Testis (tissue), 3 donors: Measurements from ENCODE around the gene RAPGEF5. TPM values are rescaled to one million over a fixed set of nuclear protein-coding genes. Genes with fewer than 3 reads are reported as not detected.

Experiments
- DNase-seq: peaks from one replicate; pipeline ENCODE4 v3.0.0-alpha.2; 2019
- H3K27ac ChIP-seq, 2 donors: fragments of 200-600 bp; sonication (generic); one replicate each; pipeline ENCODE4 v1.5.1; 2019
- H3K27me3 ChIP-seq: fragments of 200-600 bp; sonication (generic); one replicate; pipeline ENCODE4 v1.5.1; 2019
- H3K36me3 ChIP-seq: fragments of 200-600 bp; sonication (generic); one replicate; pipeline ENCODE4 v1.5.1; 2017; ENCODE audit warnings: low read depth; ENCODE audit errors: missing control alignments
- H3K4me1 ChIP-seq: fragments of 200-600 bp; sonication (generic); one replicate; pipeline ENCODE4 v1.5.1; 2019
- H3K4me3 ChIP-seq, 2 donors: fragments of 200-600 bp; sonication (generic); one replicate each; pipeline ENCODE4 v1.5.1; 2017 to 2019
- H3K9me3 ChIP-seq: fragments of 200-600 bp; sonication (generic); one replicate; pipeline ENCODE4 v1.5.1; 2017
- POLR2A ChIP-seq: fragments of 450-650 bp; IDR thresholded peaks from one replicate; pipeline ENCODE4 v1.6.1; 2017; ENCODE audit warnings: antibody characterized with exemption, mild to moderate bottlenecking, moderate library complexity
- WGBS, 2 donors: methylation state at CpG; one replicate each; pipeline ENCODE4 v1.1.5; 2018; 5-methylcytosine and 5-hydroxymethylcytosine counted together
- intact Hi-C: fragments of 100-400 bp; cut with DNase I; formaldehyde crosslinking; loops from one replicate; pipeline ENCODE4 v1.15.1; 2023; ENCODE audit warnings: low total_unique reads
- polyA plus RNA-seq: library from polyadenylated mRNA; stranded (reverse); fragments of 350-450 nt; fragmentation: Illumina TruSeq; extraction: RNeasy Lipid Tissue Mini Kit (QIAGEN cat#74804); gene quantifications from one replicate; pipeline ENCODE4 v1.2.3, GENCODE V29; 2014; ENCODE audit warnings: low read depth, low replicate concordance; ENCODE audit not compliant: insufficient read depth
- total RNA-seq, 2 donors: library from RNA; depleted of rRNA; stranded (reverse); fragments of >200 nt; gene quantifications; one replicate each; pipeline ENCODE4 v1.2.3, GENCODE V29; 2016
- TF ChIP-seq, protein P1 (sequence below), 3 experiments: fragments of 450-650 bp in 2 of 3; fragments of 200-600 bp in 1 of 3; sonication (generic) in 1 of 3; IDR thresholded peaks; one replicate each; pipeline ENCODE4 v1.5.1; 2016 to 2019; ENCODE audit warnings: antibody characterized with exemption in 3 of 3, mild to moderate bottlenecking in 2 of 3, moderate library complexity in 1 of 3

RAPGEF5 gene
- total and polyA plus RNA-seq, 3 donors from 2014 or later: 16.8 to 67.5 (median 63.8) TPM

DNA sequence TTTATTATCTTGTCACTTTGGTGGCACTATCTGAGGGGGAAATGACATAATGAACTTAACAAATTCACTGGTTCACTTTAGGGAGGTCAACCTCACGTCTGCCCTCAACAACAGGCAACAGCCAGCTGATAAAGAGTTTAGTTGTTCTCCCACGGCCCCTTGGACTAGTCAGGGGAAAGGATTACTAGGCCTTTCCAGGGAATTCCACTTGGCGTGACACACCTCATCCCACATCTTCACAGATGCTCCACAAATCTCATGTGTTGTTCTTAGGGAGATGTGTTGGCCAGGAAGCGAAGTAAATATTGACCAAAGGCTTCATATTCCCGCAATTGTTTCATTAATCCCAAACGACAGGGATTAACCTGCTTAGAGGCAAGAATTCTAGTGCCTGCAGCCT, 227.8 kb downstream of the RAPGEF5 start:
- Histone ChIP-seq H3K9me3 (no peaks in the 10 kb centered on the region), H3K27ac (no peak overlapping the region), H3K36me3 (no peaks in the 10 kb centered on the region), H3K4me1 (no peaks in the 10 kb centered on the region), H3K27me3 (no peaks in the 10 kb centered on the region), H3K4me3 (no peak overlapping the region)
- intact Hi-C loops: no loop called here
- no peak for DNase-seq
- 68 to 76% methylated on average over 6 of the region's 6 CpGs for WGBS, 2 donors
- TF ChIP-seq, protein P1, sequence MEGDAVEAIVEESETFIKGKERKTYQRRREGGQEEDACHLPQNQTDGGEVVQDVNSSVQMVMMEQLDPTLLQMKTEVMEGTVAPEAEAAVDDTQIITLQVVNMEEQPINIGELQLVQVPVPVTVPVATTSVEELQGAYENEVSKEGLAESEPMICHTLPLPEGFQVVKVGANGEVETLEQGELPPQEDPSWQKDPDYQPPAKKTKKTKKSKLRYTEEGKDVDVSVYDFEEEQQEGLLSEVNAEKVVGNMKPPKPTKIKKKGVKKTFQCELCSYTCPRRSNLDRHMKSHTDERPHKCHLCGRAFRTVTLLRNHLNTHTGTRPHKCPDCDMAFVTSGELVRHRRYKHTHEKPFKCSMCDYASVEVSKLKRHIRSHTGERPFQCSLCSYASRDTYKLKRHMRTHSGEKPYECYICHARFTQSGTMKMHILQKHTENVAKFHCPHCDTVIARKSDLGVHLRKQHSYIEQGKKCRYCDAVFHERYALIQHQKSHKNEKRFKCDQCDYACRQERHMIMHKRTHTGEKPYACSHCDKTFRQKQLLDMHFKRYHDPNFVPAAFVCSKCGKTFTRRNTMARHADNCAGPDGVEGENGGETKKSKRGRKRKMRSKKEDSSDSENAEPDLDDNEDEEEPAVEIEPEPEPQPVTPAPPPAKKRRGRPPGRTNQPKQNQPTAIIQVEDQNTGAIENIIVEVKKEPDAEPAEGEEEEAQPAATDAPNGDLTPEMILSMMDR (IDR thresholded peaks at IDR 0.05): no peak
- no peak for TF ChIP-seq POLR2A

- H3K36me3 ChIP-seq: no peaks in the 10 kb centered on the region
- no peaks in the 10 kb centered on the region for H3K9me3 ChIP-seq
- 85 to 94% methylated on average over 4 of the region's 4 CpGs for WGBS, 2 donors
- no peak overlapping the region for H3K4me3 ChIP-seq
- no peak overlapping the region for H3K27ac ChIP-seq
- no peaks in the 10 kb centered on the region for H3K4me1 ChIP-seq
- TF ChIP-seq, protein P1 (IDR thresholded peaks at IDR 0.05): no peak
- intact Hi-C loops: no loop called here
- H3K27me3 ChIP-seq: no peaks in the 10 kb centered on the region
- no peak for DNase-seq
Observed at GRCh38 chr7:22128528-22128920, 228.4 kb downstream of the RAPGEF5 start.

- no peak for DNase-seq
- Histone ChIP-seq H3K27me3 (no peaks in the 10 kb centered on the region), H3K9me3 (no peaks in the 10 kb centered on the region), H3K4me3 (no peak overlapping the region), H3K4me1 (no peaks in the 10 kb centered on the region), H3K36me3 (no peaks in the 10 kb centered on the region), H3K27ac (no peak overlapping the region)
- 70 to 80% methylated on average over 6 of the region's 6 CpGs for WGBS, 2 donors
- TF ChIP-seq POLR2A: no peak
- TF ChIP-seq, protein P1 (IDR thresholded peaks at IDR 0.05): no peak
- intact Hi-C loops: no loop called here
Observed at GRCh38 chr7:22127835-22128527, 229.0 kb downstream of the RAPGEF5 start.

DNA sequence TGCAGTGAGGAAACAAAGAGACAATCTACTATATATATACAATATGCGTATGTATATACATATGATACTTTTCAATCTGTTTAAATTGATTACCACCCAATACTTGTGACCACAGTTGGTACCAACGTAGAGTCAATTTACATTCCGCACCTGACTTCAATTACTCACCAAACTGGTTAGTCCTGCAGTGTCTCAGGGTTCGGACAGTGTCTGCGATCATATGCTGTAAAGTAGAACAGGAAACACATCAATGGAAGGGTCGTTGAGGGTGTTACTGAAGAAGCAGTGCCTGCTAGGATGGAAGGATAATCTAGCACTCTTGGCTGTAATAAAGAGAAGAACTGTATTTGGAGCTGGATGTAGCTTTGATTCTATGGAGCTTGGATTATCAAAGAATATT, 231.5 kb downstream of the RAPGEF5 start:
- no peaks in the 10 kb centered on the region for H3K36me3 ChIP-seq
- H3K9me3 ChIP-seq: no peaks in the 10 kb centered on the region
- intact Hi-C loops: no loop called here

More for the DNA sequence above, 231.5 kb downstream of the RAPGEF5 start:
- Histone ChIP-seq H3K4me1 (no peaks in the 10 kb centered on the region), H3K27me3 (no peaks in the 10 kb centered on the region), H3K4me3 (no peak overlapping the region), H3K27ac (no peak overlapping the region)
- no peak for TF ChIP-seq POLR2A
- TF ChIP-seq, protein P1 (IDR thresholded peaks at IDR 0.05): no peak
- 88% methylated on average over 6 of the region's 6 CpGs for WGBS, 2 donors
- DNase-seq: no peak
